Frontal cortex (tissue), 4 donors: ENCODE measurements around the gene DMD. TPM values are rescaled to one million over a fixed set of nuclear protein-coding genes. Genes with fewer than 3 reads are reported as not detected.
"Not testable (repeated sequence)": the region's sequence is repeated elsewhere in the genome, so short reads cannot be mapped to it uniquely, and the experiment has no call there.

Experiments
- DNase-seq, 2 donors: peaks; one replicate each; pipeline ENCODE4 v3.0.0; 2012; ENCODE audit warnings: low spot score in 2 of 2
- FAIRE-seq: peaks from 2 replicates; lab custom pipeline; 2012; peaks lifted over from hg19 to GRCh38; lab: Jason Lieb, UNC
- total RNA-seq: library from RNA; depleted of rRNA; stranded (reverse); fragments of >200 nt; gene quantifications from one replicate; pipeline ENCODE4 v1.2.3, GENCODE V29; 2014
- donor health status: control.
- donor health status: control.
- donor health status: control.

The DMD gene
- total RNA-seq, 1 donor from 2014 or later, result 56.7 TPM

DNA sequence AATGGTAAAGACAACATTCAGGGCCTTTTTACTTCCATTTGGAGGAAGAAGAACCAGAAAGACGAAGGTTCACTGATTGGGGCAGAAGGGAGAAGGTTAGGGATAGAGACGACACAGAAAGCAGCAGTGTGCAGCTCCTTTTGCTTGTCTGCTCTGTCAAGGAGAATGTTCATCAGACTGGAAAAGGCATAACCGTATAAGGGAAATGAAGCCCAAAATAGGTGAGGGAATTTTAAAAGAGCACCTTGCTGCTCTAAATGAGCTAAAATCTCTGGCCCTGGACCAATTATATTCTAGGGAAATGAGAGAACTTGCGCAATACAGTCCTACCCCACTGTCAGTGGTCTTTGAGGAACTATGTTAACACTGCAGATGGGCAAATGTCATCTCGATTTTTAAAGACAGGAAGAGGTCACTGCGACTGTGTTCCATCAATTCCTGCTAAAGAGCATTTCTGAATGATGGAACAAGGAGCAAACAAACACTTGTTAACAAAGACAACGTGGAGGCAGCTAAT lies 1229.7 kb downstream of the DMD start:
- DNase-seq (no peak), FAIRE-seq (no peak)

DNA sequence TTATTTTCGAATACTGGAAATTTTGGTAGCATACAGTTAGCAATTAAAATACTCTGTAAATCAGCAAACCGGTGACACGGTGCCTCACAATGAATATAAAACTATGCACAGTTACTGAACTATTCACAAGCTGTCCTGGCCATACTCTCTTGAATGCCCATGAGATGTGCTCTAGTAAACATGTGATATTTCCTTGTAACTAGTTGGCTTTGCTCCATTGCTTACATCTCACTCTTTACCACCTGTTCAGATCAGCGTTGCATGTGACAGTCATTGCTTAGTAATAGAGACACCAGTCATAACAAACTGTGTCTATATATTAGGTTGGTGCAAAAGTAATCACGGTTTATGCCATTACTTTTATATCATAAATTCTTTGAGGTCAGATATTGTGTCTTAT lies 1241.6 kb downstream of the DMD start:
- DNase-seq (no peak), FAIRE-seq (no peak)

DNA sequence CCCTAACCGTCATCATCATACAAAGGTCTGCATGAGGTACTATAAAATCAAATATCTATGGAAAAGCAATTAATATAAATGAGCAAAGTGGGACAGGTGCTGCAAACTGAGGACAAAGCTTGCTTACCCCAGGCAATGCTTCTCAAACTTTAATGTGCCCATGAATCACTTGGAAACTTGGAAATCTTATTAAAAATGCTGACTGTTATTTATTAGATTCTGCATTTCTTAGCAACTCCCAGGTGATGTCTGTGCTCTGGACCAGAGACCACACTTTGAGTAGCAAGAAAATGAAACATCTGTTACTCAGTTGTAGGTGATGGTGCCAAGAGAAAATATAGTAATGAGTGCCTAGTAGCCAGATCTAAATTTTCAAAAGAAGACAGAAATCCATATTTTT lies 1249.1 kb downstream of the DMD start:
- DNase-seq, result no peak
- no peak for FAIRE-seq

DNA sequence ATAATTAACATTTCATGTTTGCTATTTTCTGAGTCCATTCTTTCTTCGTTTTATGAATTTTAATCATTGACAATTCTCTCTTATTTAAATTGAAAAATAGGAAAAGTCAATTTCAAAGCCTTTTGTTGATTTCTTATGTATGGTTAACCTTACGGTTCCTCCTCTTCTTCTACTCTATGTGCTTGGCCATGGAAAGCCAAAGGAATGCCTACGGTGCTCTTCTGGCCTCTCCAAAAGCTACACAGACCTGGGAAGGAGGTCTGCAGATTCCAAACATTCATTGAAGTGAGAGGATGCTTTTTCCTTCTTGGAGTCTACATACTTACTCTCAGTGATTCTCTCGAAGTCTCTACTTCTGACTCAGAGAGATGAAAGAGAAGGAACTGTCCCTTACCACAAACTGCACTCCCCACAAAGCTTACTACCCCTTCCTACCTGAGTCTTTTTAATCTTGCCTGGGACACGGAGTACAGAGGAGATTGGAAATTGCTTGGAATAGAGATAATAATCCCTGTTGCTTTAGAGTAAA lies 1276.4 kb downstream of the DMD start:
- FAIRE-seq, result no peak
- DNase-seq, result no peak

DNA sequence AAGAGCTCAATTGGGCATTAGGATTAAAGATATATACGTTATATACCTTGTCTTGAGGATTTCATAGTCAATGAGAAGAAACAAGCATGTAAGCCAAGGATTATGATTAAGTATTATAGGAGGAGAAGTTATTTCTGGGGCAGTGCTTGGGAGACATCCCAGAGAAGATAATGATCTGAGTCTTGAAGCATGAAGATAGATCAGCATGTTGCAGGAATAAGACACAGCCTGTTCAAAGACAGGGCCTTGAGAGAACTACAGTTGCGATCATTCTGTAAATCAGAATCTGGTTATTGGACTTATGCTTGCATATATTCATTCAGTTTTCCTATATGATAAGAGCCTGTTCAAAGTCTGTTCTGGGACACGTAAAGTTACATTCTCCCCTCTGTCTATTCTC lies 1277.3 kb downstream of the DMD start:
- no peak for FAIRE-seq

DNA sequence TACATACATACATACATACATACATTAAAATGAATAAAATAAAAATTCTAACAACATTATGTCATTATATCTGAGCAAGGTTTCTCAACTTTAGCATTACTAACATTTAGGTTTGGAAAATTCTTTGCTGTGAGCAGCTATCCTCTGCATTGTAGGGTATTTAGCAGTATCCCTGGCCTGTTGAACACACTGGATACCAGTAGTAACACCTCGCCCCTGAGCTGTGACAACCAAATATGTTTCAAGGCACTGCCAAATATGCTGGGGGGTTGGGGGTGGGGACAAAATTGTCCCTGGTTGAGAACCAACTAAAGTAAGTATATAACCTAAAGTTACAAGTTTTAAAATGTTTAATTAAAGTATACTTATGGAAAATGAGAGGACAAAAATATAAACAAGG lies 1278.6 kb downstream of the DMD start:
- FAIRE-seq, result no peak
- DNase-seq, result no peak

More for the DNA sequence above, 1277.3 kb downstream of the DMD start:
- DNase-seq, result no peak

DNA sequence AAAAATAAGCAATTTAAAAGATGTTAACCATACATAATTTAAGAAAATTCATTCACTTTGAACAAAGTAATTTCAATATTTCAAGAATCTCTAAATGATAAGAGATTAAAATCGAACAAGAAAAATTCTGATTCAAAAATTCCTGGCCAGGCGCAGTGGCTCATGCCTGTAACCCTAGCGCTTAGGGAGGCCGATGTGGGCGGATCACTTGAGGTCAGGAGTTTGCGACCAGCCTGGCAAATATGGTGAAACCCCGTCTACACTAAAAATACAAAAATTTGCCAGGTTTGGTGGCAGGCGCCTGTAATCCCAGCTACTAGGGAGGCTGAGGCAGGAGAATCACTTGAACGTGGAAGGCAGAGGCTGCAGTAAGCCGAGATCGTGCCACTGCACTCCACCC lies 1279.0 kb downstream of the DMD start:
- FAIRE-seq, DNase-seq: not testable (repeated sequence)

DNA sequence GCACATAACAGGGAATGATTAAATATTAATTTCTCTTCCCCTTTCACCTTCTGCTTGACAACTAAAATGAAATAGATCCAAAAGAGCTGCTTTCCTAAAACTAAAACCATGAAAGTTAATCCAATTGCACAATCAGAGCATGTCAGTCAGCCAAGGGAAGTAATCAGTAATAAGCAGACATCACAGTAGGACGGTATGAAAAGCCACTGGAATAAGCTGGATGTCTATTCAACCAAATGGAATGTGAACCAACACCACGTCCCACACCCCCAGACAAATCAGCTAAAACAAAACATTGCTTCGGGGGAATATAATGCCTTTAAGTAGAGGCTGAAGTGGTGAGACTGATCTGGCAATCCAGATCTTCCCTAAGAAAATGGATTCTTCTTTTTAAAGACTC lies 1280.1 kb downstream of the DMD start:
- DNase-seq, result no peak
- no peak for FAIRE-seq

DNA sequence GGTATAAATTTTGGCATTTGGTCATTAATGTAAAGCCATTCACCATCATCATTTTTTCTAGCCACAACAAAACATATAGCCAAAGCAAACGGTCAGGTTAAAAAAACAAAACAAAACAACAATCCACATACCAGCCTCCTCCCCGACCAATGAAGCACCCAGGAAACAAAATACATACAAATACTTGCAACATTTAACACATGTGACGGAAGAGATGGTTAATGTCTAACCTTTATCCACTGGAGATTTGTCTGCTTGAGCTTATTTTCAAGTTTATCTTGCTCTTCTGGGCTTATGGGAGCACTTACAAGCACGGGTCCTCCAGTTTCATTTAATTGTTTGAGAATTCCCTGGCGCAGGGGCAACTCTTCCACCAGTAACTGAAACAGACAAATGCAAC lies 1282.0 kb downstream of the DMD start:
- FAIRE-seq (no peak), DNase-seq (no peak)

DNA sequence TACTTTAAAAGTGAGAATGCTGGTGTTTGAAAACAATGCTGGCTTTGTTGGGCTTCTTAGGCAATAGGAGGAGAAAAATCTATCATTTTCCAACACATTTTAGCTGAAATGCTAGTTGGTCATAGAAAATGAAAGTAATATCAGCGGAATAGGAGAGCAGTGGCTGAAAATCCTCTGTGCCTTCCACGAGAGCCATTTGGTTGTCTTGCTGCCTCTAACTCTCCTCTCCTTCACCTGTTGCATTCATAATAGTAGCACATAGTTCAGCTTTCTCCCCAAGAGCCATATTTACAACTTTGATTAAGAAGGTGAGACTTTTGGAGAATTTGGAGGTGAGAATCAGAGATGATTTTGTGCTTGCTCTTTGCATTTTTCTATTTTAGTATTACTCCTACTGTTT lies 1290.1 kb downstream of the DMD start:
- DNase-seq (no peak), FAIRE-seq (no peak)

DNA sequence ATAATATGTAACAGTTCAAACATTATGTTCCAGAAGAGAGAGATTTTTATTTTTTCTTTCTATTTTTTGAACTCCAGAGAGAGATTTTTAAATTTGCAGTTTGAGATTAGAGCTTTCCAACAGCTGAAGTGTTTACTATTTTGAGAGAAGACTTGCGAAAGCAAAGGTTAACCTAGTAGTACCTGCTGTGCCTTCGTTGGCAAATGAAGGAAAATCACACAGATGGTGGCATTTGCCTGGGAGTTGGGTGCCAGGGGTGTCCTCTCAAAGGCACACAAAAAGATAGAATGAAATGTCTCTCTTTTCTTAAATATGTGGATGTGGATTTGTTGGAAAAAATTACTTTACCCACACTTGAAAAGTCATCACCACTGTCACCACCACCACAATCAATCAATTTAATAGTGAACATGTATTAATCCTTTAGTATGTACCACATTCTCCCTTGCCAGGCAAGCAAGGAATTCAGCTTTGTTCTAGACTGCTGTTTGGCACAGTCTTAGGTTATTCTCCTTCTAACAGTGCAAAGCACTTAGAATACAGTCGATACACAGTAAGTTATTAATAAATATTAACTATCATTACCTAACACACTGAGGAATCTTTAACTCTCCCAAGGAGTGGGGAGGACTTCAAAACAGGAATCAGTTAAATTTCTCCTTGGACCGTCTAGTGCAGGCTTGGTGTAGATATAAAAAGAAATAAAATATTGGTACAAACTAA lies 1301.3 kb downstream of the DMD start:
- FAIRE-seq (no peak), DNase-seq (no peak)

DNA sequence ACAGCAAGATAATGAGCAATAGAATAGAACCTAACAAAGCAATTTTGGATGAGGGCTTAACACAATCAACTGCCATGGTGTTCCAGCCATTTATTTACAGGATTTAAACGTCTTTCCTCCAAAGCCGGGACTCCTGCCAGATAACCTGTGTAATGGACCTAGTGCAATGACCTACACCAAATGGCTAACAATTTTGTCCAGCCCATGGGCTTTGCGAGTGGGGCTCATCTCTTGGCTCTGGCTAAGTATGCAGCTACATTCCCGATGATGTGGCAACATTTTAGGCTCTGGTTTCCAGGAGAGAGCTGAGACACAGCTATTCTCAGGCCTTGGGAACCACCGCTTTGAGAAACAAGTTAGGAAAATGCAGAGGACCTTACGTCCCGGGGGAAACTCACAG lies 1317.2 kb downstream of the DMD start:
- DNase-seq, result no peak
- no peak for FAIRE-seq

DNA sequence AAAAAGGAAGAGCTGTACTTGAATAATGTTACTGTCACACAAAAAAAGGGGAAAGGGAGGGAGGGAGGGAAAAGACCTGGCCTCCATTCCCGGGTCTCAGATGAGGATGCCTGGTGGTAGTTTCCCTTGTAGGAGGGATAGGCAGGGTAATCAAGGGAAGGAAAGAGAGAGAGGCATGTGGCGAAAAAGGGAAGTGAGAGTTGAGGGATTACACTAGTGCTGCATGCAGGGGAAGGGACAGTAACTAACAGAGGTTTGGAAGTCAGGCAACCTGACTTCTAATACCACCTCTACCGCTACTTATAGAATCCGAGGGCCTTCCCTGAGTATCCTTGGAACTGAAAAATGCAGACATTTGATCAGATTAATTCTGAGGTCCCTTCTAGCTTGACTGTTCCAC lies 1317.8 kb downstream of the DMD start:
- no peak for FAIRE-seq
- no peak for DNase-seq

DNA sequence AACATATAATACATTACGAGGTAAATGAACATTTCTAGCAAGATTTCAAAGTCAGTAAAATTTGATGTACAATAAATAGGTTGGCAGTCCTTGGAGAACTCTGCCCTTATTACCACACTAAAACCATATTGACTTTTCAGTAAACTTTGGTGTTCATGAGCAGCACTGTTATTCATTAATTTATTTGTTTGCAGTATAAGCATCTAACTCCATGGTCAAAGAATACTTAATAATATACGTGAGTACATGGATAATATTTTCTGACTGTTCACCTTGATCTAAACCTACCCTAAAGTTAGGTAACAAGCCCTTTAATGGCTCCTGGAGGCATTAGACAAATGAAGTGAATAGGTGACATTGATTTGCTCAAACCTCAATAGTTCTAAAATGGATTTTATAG lies 1322.3 kb downstream of the DMD start:
- DNase-seq (no peak), FAIRE-seq (no peak)

DNA sequence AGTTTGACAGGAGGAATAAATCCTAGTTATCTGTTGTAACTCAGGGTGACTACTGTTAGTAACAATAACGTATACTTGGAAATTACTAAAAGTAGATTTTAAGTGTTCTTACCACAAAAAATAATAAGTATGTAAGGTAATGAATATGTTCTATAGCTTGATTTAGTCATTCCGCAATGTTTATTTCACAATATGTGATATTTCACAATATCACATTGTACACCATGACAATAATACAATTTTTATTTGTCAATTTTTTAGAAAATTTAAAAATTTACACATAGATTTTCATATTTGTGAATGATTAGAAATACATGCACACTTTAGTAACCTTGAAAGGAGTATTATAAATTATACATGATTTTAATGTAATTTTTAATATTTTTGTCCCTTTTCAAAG lies 1326.8 kb downstream of the DMD start:
- FAIRE-seq (peak; percentile 79), DNase-seq (no peak)

DNA sequence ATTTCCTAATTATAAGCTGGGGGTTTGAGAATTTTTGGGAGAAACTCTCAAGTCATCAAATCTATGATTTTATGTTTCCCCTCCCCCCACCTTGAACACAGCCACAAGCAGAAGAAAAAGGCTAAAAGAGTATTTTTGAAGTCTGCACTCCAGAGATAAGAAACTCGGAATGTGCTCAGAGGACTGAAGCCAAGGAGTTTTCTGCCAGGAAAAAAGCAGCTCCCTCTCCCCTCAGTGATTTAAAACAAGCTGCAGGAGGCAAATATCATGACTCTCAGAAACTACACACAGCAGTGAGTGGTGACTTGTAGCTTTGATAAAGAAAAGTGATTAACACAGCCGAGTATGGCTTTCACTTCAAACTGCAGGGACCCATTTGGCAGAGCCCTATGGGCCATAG lies 1339.3 kb downstream of the DMD start:
- no peak for FAIRE-seq
- no peak for DNase-seq

DNA sequence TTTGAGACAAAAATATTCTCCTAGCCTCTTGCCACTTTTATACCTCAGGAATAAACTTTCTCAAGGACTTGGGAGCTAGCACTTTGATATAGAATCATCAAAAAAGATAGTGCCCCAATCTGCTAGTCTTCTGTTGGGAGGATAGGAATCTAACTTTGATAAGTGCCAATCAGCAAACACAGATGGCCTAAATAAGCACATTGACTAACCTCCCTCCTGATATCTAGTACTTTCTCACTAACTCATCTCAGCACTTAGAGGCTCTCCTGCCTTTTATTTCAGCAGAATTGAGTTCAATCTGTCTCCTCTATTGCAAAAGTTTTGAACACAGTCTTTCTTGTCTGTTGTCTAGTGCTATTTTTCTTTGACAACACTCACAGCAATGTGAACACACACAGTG lies 1341.1 kb downstream of the DMD start:
- FAIRE-seq, result no peak
- DNase-seq, result no peak

DNA sequence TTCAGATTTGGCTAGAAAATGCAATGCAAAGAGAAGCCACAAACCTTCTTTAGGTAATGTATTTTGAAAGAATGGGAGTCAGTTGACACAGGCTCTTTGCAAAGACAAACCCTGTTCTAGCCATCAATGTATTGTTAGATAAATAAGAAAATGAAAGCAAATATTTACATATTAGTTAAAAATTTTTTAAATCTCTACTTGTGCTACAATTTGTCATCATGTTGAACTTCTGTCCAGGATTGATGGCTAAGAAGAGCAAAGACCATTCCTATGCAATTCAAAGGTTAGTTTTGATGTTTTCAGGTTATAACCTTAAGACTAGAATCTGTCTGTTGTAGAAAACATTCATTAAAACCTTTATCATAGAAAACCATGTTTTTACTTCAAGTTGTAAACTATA lies 1350.7 kb downstream of the DMD start:
- FAIRE-seq (no peak), DNase-seq (no peak)

DNA sequence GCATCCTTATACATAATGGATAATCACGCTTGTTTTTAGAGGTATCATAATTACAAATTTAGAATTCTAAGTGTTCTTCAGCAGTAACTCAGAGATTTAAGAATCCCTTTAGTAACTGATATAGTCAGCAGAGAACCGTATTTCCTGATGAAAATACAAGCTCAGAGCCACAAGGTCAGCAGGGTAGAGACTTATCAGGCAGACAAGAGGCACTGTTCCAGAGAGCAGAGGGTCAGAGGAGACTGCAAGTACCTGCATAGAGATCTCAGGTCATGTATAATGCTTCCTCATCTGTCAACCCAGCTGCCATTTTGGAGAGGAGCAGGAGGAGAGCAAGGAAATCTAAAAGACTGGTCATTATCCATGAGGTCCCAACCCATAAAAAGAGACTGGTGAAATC lies 1352.4 kb downstream of the DMD start:
- DNase-seq (no peak), FAIRE-seq (no peak)

DNA sequence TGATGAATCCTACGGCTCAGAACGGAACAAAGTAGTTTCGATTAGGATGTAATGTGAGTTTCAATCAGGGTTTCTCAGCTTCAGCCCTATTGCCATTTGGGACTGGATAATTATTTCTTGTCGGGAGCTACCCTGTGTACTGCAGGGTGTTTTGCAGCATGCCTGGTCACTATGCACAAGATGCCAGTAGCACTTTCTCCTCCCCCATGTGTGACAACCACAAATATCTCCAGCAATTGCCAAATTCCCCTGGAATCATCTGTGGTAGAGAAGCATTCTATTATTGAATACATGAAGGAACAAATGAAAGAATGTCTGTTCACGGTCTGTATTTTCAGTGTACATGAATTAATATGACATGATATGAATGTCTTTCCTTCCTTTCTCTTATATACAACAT lies 1356.6 kb downstream of the DMD start:
- FAIRE-seq (no peak), DNase-seq (no peak)

DNA sequence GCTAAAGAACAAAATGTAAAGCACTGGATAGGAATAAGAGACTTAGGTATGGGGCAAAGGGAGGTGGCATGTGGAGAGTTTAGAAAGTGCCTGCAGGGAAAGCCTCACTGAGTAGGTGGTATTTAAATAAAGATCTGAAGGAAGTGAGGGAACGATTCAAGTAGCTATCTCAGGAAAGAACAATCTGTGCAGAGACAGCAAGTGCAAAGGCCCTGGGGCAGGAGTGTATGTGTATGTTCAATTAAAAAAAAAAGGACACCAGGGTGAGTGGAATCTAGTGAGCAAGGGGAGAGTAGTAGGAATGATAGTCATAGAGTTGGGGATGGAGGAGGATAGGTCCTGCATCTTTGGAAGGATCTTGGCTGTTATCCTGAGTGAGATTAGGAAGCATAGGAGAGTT lies 1359.6 kb downstream of the DMD start:
- no peak for FAIRE-seq
- DNase-seq, result no peak

DNA sequence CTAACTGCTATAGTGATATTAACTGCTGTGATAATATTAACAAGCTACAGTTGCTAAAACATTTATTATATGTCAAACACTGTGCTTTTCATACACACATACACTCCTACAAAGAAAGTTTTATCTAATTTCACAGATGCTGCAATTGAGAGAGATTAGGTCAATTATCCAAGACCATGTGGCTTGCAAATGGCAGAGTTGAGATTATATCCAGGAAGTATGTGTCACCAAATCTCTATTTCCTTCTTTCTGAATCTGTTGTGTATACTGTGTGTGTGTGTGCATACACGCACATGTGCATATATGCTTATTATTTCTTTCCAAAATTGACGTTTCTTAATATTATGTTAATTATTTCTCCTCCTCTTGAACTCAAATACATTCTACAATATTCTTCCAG lies 1363.6 kb downstream of the DMD start:
- DNase-seq (no peak), FAIRE-seq (no peak)
